ENCODE measurements around the gene DNAL1.
A peak's percentile ranks its signal among the peaks of the same experiment; 100 is the strongest.

The DNAL1 gene

GRCh38 chr14:73736842-73737241 is 92.1 kb downstream of the DNAL1 start:
- H3K27ac ChIP-seq = no peak overlapping the region
- TF ChIP-seq, protein P1, sequence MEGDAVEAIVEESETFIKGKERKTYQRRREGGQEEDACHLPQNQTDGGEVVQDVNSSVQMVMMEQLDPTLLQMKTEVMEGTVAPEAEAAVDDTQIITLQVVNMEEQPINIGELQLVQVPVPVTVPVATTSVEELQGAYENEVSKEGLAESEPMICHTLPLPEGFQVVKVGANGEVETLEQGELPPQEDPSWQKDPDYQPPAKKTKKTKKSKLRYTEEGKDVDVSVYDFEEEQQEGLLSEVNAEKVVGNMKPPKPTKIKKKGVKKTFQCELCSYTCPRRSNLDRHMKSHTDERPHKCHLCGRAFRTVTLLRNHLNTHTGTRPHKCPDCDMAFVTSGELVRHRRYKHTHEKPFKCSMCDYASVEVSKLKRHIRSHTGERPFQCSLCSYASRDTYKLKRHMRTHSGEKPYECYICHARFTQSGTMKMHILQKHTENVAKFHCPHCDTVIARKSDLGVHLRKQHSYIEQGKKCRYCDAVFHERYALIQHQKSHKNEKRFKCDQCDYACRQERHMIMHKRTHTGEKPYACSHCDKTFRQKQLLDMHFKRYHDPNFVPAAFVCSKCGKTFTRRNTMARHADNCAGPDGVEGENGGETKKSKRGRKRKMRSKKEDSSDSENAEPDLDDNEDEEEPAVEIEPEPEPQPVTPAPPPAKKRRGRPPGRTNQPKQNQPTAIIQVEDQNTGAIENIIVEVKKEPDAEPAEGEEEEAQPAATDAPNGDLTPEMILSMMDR (IDR thresholded peaks at IDR 0.05) = no peak
- no peak for TF ChIP-seq ZFX (IDR thresholded peaks at IDR 0.05; ENCODE audit: borderline replicate concordance)

GRCh38 chr14:73738518-73739173 is 93.9 kb downstream of the DNAL1 start:
- TF ChIP-seq ZFX (IDR thresholded peaks at IDR 0.05; ENCODE audit: borderline replicate concordance) = no peak
- TF ChIP-seq, protein P1 (IDR thresholded peaks at IDR 0.05) = no peak
- H3K27ac ChIP-seq = no peak overlapping the region

- TF ChIP-seq, protein P1 (IDR thresholded peaks at IDR 0.05) = no peak
- TF ChIP-seq ZFX (IDR thresholded peaks at IDR 0.05; ENCODE audit: borderline replicate concordance) = no peak
- no peak overlapping the region for H3K27ac ChIP-seq
Measured at GRCh38 chr14:73739174-73739898, 94.5 kb downstream of the DNAL1 start.

- TF ChIP-seq ZFX (IDR thresholded peaks at IDR 0.05; ENCODE audit: borderline replicate concordance) = no peak
- TF ChIP-seq, protein P1 (IDR thresholded peaks at IDR 0.05) = no peak
- H3K27ac ChIP-seq = peak overlapping the region; percentile 60
Measured at GRCh38 chr14:73739899-73740617, 95.3 kb downstream of the DNAL1 start.

GRCh38 chr14:73740618-73741326 is 96.0 kb downstream of the DNAL1 start:
- H3K27ac ChIP-seq = peak overlapping the region; percentile 60
- TF ChIP-seq ZFX (IDR thresholded peaks at IDR 0.05; ENCODE audit: borderline replicate concordance) = no peak
- TF ChIP-seq, protein P1 (IDR thresholded peaks at IDR 0.05) = no peak

GRCh38 chr14:73741386-73741875 is 96.6 kb downstream of the DNAL1 start:
- peak overlapping the region; percentile 60 for H3K27ac ChIP-seq

More at GRCh38 chr14:73741386-73741875, 96.6 kb downstream of the DNAL1 start:
- TF ChIP-seq, protein P1 (IDR thresholded peaks at IDR 0.05) = no peak
- TF ChIP-seq ZFX (IDR thresholded peaks at IDR 0.05; ENCODE audit: borderline replicate concordance) = no peak
